Endothelial cell of umbilical vein (primary cell): Measurements from ENCODE around the gene RPS8. TPM values are rescaled to one million over a fixed set of nuclear protein-coding genes. Genes with fewer than 3 reads are reported as not detected.

Experiments used
- BruUV-seq: library from RNA; stranded (reverse); fragments of 400-500 nt; replicated peaks from 2 replicates; lab custom pipeline; 2021; lab: Mats Ljungman, UMichigan
- CTCF ChIA-PET: fragments of 300-600, 350-600 bp; sonication (Branson Sonifier 250); formaldehyde crosslinking; loops from one replicate; lab custom pipeline; 2021; ENCODE audit warnings: antibody characterized with exemption, inconsistent platforms; lab: Charles Lee
- POLR2A ChIA-PET: fragments of 300-600, 350-600 bp; sonication (Branson Sonifier 250); formaldehyde crosslinking; loops from one replicate; lab custom pipeline; 2021; ENCODE audit warnings: antibody characterized with exemption, inconsistent platforms; lab: Charles Lee
- DNase-seq: peaks from one replicate; pipeline ENCODE4 v3.0.0-alpha.2; 2011; ENCODE audit warnings: low read depth, low spot score
- FAIRE-seq: peaks from 2 replicates; lab custom pipeline; 2011; peaks lifted over from hg19 to GRCh38; lab: Jason Lieb, UNC
- H2AFZ ChIP-seq: 2 replicates; pipeline ENCODE4 v1.6.0; 2012; ENCODE audit warnings: low read depth, low read length, control low read depth, inconsistent platforms
- H3K27ac ChIP-seq: 2 replicates; pipeline ENCODE4 v1.5.1; 2011; ENCODE audit warnings: low read depth, mild to moderate bottlenecking, control low read depth, low read length, moderate library complexity; ENCODE audit not compliant: insufficient read depth
- H3K27me3 ChIP-seq, 2 experiments: 2 replicates each; pipeline versions ENCODE4 v1.6.0 to v1.6.1; 2011; ENCODE audit warnings: low read length in 2 of 2, mixed read lengths in 1 of 2; ENCODE audit not compliant: control insufficient read depth in 2 of 2, insufficient read depth in 2 of 2
- H3K36me3 ChIP-seq, 2 experiments: 2 replicates in 1 of 2; 3 replicates in 1 of 2; pipeline ENCODE4 v1.5.1; 2011; ENCODE audit warnings: low read length in 2 of 2, mild to moderate bottlenecking in 1 of 2, moderate library complexity in 1 of 2; ENCODE audit not compliant: control insufficient read depth in 2 of 2, insufficient read depth in 2 of 2; ENCODE audit errors: extremely low read depth in 1 of 2
- H3K4me1 ChIP-seq: 3 replicates; pipeline ENCODE4 v1.5.1; 2011; ENCODE audit warnings: mild to moderate bottlenecking, low read length; ENCODE audit not compliant: control insufficient read depth, insufficient read depth; ENCODE audit errors: extremely low read depth
- H3K4me2 ChIP-seq: 2 replicates; pipeline ENCODE4 v1.6.1; 2011; ENCODE audit warnings: low read length, control low read depth, mixed read lengths; ENCODE audit not compliant: insufficient read depth
- H3K4me3 ChIP-seq, 3 experiments: fragments of 200-600 bp in 1 of 3; sonication (generic), shearing (Covaris generic) in 1 of 3; replicated peaks in 1 of 3; 2 replicates each; pipeline ENCODE4 v1.5.1; 2011 to 2016; ENCODE audit warnings: control low read depth in 3 of 3, low read length in 3 of 3, mild to moderate bottlenecking in 2 of 3, inconsistent platforms in 1 of 3, low read depth in 1 of 3, moderate library complexity in 1 of 3; ENCODE audit not compliant: insufficient read depth in 1 of 3
- H3K79me2 ChIP-seq: 2 replicates; pipeline ENCODE4 v1.6.0; 2012; ENCODE audit warnings: low read length, inconsistent platforms; ENCODE audit not compliant: control insufficient read depth, insufficient read depth
- H3K9ac ChIP-seq: replicated peaks from 2 replicates; pipeline ENCODE3; 2011; ENCODE audit warnings: low read length, control low read depth; ENCODE audit not compliant: insufficient read depth; ENCODE audit errors: extremely low read depth
- H3K9me1 ChIP-seq: replicated peaks from 3 replicates; pipeline ENCODE4 v1.6.0; 2011; ENCODE audit warnings: mild to moderate bottlenecking, low read length; ENCODE audit not compliant: control insufficient read depth, insufficient read depth; ENCODE audit errors: extremely low read depth
- H3K9me3 ChIP-seq: replicated peaks from 2 replicates; pipeline ENCODE4 v1.5.1; 2012; ENCODE audit warnings: low read length, inconsistent platforms; ENCODE audit not compliant: control insufficient read depth, insufficient read depth
- H4K20me1 ChIP-seq: replicated peaks from 2 replicates; pipeline ENCODE3; 2011; ENCODE audit warnings: mild to moderate bottlenecking, low read length; ENCODE audit not compliant: control insufficient read depth, insufficient read depth; ENCODE audit errors: extremely low read depth
- CTCF ChIP-seq, 2 donors: IDR thresholded peaks; 1 replicate in 1 of 2; 2 replicates in 1 of 2; pipeline ENCODE4 v1.5.1; 2011; ENCODE audit warnings: low read length in 2 of 2, mild to moderate bottlenecking in 2 of 2, moderate library complexity in 2 of 2, control low read depth in 1 of 2, inconsistent platforms in 1 of 2, low read depth in 1 of 2; ENCODE audit not compliant: insufficient read depth in 1 of 2; ENCODE audit errors: extremely low read depth in 1 of 2
- EZH2 ChIP-seq: IDR thresholded peaks from 2 replicates; pipeline ENCODE4 v1.6.1; 2012; ENCODE audit warnings: borderline replicate concordance, low read depth, mild to moderate bottlenecking, moderate library complexity, low read length, inconsistent platforms; ENCODE audit not compliant: severe bottlenecking
- FOS ChIP-seq: IDR thresholded peaks from 2 replicates; pipeline ENCODE4 v1.6.1; 2011; ENCODE audit warnings: mild to moderate bottlenecking, low read length, moderate library complexity, borderline replicate concordance; ENCODE audit not compliant: insufficient read depth
- GATA2 ChIP-seq: IDR thresholded peaks from 2 replicates; pipeline ENCODE4 v1.7.0; 2011; ENCODE audit warnings: low read depth, mild to moderate bottlenecking, moderate library complexity, mixed read lengths, low read length; ENCODE audit not compliant: insufficient read length, insufficient read depth
- JUN ChIP-seq: IDR thresholded peaks from 2 replicates; pipeline ENCODE4 v1.6.1; 2011; ENCODE audit warnings: borderline replicate concordance, low read depth; ENCODE audit not compliant: insufficient read length, insufficient read depth
- MYC ChIP-seq: IDR thresholded peaks from one replicate; pipeline ENCODE4 v1.6.1; 2011; ENCODE audit warnings: mild to moderate bottlenecking, low read depth, low read length
- POLR2A ChIP-seq: IDR thresholded peaks from 2 replicates; pipeline ENCODE4 v1.6.1; 2012; ENCODE audit warnings: low read depth, mild to moderate bottlenecking, control low read depth, low read length
- POLR2AphosphoS5 ChIP-seq: IDR thresholded peaks from 2 replicates; pipeline ENCODE4 v1.6.1; 2012; ENCODE audit warnings: low read depth, mild to moderate bottlenecking, control low read depth, low read length, moderate library complexity; ENCODE audit not compliant: insufficient read depth
- dilution Hi-C: fragments of 300-500 bp; cut with MboI; formaldehyde crosslinking; loops from one replicate; pipeline ENCODE4 v1.15.0; 2019; ENCODE audit warnings: low sequenced_read_pairs; ENCODE audit not compliant: extremely low pct_ligation_motif_present
- intact Hi-C: fragments of 100-400 bp; cut with micrococcal nuclease; formaldehyde crosslinking; loops from one replicate; pipeline ENCODE4 v1.10.0; 2022
- polyA plus RNA-seq, 4 experiments: library from polyadenylated mRNA; depleted of rRNA in 3 of 4; stranded (reverse) in 3 of 4; unstranded in 1 of 4; fragments of >200 nt; gene quantifications; 2 replicates each; pipeline versions ENCODE4 v1.2.1 to v1.2.3, GENCODE V29; 2011 to 2012; ENCODE audit warnings: missing spikeins in 1 of 4
- total RNA-seq: library from RNA; stranded (reverse); gene quantifications from 2 replicates; pipeline ENCODE4 v1.2.3, GENCODE V29; 2021
- TF ChIP-seq, protein P1 (sequence below): IDR thresholded peaks from 2 replicates; pipeline ENCODE4 v1.6.1; 2011; ENCODE audit not compliant: insufficient read depth, insufficient read length

Gene RPS8
- total and polyA plus RNA-seq, 2 donors (not counting 3 experiments of a cell fraction or from before 2014, with no cell fraction given), result 1,842 to 2,306 TPM

DNA sequence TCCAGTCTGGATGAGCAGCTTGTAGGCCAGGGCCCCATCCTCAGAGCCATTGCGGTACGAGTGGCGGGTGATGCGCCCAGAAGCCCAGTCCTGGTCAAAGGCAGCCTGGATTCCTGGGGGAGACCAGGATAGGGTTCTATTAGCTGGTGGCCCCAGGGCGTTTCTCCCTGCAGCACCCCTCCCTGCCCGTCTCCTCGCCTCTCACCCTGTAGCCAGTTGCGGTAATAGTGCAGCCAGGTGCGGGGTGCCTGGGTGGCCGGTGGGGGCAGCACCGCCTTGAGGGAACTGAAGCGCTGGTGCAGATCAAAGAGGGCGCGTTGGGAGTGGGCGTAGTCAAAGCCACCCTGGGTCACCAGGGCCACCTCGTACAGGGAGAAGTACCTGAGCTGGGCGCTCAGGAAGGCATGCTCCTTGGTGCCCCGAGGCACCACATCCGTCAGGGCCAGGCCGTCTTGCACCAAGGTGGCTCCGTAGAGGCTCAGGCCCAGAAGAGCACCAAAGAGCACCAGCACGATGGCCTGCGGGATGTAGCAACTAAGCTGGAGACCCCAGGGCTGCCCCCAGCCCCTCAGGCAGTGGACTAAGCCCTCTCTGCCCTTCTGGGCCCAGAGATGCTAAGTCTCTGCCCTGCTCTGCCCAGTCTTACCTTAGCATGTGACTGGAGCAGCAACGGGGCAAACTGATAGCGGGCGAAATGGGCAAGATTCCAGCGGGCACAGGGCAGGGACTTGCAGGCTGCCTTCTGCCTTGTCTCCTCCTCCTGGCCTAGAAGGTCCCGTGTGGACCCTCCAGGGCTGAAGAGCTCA is 52.1 kb downstream of the RPS8 start:
- Histone ChIP-seq H3K79me2 (no peaks in the 10 kb centered on the region), H4K20me1 (no peaks in the 10 kb centered on the region), H3K9me1 (no peaks in the 10 kb centered on the region), H3K27ac (no peak overlapping the region), H3K36me3 (no peaks in the 10 kb centered on the region), H3K27me3 (no peaks in the 10 kb centered on the region), H3K4me2 (no peak overlapping the region), H3K9me3 (no peaks in the 10 kb centered on the region), H2AFZ (no peak overlapping the region), H3K4me3 (no peak overlapping the region), H3K4me1 (no peaks in the 10 kb centered on the region), H3K9ac (no peak overlapping the region)
- DNase-seq (no peak), FAIRE-seq (no peak)
- intact Hi-C loops (no loop called here), dilution Hi-C loops (no loop called here)
- no TSS peak for BruUV-seq
- TF ChIP-seq POLR2AphosphoS5 (no peak), EZH2 (no peak), JUN (no peak), POLR2A (no peak), GATA2 (no peak), FOS (no peak), MYC (no peak), CTCF (IDR thresholded peaks at IDR 0.05; ENCODE audit: extremely low read depth in 1 of 2, insufficient read depth in 1 of 2, low read depth in 1 of 2, low read length in 2 of 2) (no peak)
- TF ChIP-seq, protein P1, sequence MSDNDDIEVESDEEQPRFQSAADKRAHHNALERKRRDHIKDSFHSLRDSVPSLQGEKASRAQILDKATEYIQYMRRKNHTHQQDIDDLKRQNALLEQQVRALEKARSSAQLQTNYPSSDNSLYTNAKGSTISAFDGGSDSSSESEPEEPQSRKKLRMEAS, result no peak
- CTCF ChIA-PET, result interaction anchor here (0.6 to 0.7 kb wide), 2 partner anchors 34 to 37 kb away, joined by 3 read pairs; no protein-coding TSS in a partner anchor
- POLR2A ChIA-PET, result no interaction called here
